GM21528 (cell line): ENCODE measurements around the gene UPK1B.

Experiments
- ATAC-seq: cut with Tn5 transposase; IDR thresholded peaks from one replicate; pipeline ENCODE4 v1.9.1; 2021; ENCODE audit warnings: mild to moderate bottlenecking, moderate library complexity; ENCODE audit not compliant: unreplicated experiment, low FRiP score

Gene UPK1B

DNA sequence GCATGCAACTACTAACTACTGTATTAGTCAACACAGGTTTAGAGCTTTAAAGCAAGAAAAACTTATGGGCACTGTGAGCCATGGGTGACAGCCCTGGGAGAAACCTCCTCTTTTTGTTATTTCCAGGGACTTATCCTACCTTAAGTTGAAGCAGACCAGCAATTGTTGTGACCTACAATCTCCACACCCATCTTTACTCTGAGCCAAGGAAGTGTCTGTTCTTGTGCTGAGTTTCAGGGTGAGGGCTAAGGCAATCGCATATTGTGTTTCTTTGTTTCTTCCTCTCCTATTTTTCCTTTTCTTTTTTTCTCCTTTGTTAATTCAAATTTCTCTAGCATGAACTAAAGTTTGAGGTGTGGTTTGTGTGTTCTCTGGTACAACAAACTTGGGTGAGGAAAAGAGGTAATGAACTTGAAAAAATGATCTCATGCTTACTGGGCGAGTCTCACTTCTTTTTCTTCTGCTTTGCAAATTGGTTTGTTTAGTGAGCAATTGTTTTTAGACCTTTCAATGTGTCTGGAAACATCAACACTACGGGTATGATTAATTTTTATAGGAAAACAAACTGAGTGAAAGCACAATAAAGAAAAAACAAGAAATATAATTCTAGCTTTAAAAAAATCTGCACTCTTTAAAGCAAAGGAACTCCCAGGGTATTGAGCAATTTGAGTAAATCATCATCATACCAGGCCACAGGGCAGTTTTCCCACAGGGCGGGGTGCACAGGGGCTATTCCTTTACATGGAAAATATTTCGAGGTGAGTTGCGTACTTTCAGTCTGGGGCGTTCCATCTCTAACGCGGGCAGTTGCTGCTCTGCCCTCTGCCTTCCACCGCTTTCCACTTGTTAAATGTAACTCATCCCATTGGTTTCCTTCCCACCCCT is 2.7 kb downstream of the UPK1B start:
- ATAC-seq: no peak

DNA sequence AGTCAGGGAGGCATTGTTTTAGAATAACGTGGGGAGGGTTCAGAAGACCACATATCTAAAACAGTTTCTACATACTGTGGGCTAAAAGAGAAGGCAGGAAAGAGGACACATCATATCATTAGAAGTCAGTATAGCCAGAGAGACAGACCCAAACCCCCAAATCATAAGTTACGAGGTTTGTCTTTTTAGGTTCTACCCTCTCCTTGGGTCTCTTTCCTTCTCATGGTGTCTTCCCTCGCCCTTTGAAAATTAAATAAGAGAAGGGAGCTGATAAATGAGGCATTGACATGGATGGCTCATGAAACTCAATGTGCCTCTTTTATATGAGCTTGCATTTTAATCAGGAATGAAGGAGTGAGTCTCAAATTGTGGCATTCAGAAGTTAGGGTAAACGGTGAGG is 3.4 kb downstream of the UPK1B start:
- no peak for ATAC-seq

DNA sequence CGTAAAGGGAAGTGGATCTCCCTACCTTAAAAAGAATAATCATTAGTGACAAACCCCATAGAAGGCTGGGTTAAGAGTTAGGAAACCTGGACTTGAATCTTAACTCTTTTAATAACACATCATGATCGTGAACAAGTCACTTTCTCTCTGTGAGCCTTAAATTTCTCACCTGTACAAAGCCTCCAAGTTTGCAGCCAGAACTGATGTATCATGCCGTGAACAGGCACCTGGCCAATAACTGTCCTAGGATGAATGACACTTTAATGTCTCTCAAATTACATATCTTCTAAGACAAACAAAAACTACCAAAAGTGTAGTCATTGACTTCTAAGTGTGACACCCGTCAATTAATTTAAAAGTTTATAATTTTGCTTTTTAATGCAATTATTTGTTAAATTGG is 3.9 kb downstream of the UPK1B start:
- ATAC-seq: no peak

DNA sequence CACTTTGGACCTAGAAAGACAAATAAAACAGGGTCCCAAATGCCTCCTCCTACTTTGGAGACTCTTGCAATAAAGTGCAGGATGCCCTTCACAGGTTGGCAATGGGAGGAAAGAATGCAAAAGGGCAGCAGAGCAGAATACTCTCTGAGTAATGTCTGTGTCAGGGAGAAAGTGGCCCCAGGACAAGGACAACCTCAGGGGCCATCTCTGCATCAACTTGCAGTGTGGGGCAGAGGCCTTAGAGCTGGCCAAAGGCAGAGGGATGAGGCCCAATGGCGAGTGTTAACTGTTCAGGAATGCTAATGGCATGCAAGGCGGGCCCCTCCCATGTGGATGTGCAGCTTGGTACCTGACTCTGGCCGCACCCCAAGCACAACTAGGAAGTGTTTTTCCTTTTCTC is 8.4 kb downstream of the UPK1B start:
- ATAC-seq: no peak

DNA sequence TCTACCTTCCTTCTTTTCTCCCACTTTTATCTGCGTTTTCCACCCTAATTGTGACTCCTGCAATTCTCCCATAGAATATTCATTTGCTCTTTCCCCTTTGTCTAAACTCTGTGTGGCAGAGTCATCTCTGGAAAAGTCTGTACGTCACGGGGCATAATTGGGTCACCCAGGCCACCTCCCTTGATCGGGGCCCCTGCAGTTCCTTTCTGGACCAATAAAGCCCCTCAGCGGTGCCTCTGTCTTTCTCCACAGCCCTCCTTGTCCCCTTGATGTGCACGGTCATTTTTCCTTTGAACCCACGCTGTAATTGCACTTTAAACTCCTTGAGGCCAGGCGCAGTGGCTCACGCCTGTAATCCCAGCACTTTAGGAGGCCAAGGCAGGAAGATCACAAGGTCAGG is 10.7 kb downstream of the UPK1B start:
- no peak for ATAC-seq

DNA sequence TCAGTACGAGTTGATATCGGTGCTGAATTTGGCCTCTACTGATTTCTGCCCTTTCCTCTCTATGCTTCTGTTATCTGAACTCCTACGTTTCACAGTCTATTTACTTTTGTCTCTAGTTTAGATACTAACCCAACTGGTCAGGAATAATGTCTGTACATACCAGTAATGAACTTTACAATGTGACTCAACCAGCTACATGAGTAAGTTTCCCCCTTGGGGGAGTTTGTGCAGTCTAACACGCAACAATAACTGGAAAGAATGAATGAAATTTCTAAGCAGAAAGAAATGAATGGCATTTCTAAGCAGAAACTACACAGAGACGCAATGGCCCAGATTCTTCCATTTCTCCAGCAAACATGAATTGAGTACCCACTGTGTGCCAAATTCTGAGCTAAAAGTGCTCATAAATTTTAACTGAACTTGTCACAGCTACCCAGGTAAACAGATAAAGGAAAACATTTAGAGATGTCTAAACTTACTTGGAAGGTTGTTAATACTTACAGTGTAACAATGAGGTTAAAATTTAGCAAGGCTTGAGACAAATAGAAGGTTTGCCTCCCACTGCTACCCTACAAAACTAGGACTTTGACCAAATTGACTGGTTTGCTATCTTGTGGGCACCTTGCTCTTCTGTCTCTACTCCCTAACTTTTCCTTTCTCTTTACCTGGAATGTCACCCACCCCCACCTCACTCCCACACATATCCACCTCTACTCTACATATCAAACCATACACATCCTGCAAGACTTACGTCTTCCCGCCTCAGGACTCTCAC is 11.6 kb downstream of the UPK1B start:
- no peak for ATAC-seq

DNA sequence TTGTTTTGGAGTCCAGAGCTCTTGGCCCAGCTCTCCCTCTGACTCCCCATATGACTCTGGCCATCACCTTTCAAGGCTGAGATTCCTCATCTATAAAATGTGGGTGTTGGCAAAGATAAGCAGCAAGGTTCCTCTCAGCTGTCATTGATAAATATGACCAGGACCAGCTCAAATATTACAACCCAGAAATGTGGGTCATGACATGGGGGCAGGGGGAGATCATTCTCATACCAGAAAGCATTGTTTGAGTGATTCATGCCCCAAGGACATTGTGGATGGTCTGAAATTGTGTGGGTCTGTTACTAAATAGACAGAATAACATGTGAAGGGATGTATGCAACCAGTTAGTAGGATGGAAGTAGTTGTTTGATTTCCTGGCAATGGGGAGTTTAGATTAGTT is 13.9 kb downstream of the UPK1B start:
- no peak for ATAC-seq

DNA sequence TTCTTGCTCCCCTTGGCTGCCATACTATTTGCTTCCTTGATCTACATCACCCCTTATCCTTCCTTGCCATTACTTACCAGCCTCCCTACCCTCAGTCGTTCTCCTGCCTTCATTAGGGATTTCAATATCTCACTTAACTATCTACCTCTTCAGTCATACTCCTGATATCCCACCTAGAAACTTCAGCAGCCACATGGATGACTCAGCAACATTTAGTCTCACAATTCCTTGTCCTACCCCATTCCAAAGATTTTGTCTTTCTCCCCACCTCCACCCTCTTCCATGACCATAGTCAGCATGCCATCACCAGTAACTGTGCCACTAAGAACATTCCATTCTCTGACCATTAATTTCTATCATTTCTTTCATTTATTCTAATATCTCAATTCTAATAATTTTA is 18.4 kb downstream of the UPK1B start:
- ATAC-seq: no peak

DNA sequence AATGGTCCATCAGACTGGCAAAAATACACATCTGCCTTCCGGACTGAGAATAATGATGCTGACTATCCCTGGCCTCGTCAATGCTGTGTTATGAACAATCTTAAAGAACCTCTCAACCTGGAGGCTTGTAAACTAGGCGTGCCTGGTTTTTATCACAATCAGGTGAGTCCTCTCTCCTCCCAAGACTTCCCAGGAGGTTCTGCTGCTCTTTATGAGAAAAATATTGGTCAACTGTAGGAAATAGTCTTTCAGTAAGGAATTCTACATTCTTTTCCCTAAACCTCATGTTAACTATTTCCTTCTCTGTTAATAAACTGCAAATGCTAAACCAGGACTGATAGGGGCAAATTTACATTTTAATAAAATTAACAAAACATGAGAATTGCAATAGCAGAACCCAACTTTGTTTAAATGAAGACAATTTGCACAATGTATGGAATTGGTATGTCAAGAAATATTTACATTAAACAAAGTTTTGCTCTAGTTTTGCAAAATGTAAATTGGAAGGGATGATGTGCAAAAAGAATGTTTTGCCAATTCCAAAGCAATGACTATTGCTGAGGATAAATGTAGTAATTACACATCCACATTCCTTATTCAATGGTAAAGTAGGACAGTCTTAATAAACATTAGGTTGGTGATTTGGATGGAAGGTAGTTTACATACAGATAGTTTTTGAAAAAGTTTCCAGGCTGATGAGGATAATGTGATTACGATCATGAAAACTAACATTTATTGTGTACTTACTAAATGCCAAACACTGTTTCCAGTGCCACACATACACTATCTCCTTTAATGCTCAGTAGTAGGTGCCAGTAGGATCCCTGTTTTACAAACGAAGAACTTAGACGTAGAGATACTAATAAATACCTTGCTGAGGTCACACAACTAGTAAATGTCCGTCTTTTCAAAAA is 21.1 kb downstream of the UPK1B start:
- no peak for ATAC-seq

DNA sequence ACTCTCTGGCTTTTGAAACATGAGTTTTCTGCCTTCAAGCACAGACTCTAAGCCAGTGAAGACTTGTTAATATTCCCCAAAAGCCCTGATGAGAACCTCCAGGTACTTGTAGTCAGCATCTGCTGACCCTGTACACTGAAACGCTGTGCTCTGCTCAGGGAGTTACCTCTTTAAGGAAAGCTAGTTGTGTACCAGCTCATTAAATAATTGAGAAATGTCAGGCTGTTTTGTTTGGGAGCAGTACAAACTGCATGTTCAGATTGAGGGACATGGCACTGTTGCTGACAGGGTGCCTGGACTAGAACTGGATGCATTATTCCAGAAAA is 21.7 kb downstream of the UPK1B start:
- ATAC-seq: no peak

DNA sequence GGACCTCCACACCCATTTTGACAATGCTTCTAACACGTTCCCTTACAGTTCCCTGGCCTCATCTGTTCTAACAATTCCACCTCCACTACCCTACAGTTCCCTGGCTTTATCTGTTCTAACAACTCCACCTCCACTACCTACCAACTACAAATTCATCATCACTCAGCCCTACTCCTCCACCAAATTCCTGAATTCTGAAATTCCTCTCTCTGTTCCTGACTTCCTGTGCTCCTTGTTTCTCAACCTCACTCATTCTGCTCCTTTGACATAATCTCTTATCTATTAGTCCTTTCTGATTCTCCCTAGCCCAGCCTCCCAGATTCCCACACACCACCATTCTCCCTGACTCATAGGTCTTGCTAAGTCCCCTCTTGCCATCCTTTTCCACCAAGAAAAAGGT is 22.5 kb downstream of the UPK1B start:
- no peak for ATAC-seq

DNA sequence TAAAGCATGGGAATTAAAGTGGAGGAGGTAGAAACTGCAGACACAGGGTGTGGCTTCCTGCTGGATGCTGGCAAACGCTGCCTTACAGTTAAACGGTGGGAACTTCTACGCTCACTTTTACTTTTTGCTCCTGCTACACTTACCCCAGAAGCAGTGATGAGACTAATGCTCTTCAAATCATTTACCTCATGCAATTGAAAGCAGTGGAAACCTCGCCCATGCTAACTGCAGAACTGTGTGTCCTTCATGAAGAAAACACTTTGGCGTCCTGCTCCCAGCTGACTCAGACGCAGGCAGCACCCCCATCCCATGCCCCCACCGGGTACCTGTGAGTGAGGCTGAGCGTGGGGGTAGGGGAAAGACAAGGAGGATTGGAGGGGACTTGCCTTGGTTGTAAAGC is 31.8 kb downstream of the UPK1B start:
- ATAC-seq: no peak

DNA sequence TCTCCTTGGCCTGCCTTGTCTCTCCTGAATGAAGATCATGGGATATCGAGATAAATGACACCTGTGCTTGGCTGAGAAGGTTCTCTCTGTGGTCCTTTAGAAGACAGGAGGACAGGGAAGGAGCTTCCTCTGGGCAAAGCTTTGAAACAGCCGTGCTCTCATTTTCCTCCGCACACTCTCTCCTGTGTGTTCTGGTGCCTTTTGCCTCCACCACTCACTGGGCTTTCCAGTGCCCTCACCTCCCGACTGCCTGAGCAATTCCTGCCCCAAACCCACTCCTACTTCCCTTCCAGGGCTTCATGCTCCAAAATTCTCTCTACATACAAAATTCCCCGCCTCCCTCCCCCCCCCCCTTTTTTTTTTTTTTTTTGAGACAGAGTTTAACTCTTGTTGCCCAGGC is 32.3 kb downstream of the UPK1B start:
- no peak for ATAC-seq

DNA sequence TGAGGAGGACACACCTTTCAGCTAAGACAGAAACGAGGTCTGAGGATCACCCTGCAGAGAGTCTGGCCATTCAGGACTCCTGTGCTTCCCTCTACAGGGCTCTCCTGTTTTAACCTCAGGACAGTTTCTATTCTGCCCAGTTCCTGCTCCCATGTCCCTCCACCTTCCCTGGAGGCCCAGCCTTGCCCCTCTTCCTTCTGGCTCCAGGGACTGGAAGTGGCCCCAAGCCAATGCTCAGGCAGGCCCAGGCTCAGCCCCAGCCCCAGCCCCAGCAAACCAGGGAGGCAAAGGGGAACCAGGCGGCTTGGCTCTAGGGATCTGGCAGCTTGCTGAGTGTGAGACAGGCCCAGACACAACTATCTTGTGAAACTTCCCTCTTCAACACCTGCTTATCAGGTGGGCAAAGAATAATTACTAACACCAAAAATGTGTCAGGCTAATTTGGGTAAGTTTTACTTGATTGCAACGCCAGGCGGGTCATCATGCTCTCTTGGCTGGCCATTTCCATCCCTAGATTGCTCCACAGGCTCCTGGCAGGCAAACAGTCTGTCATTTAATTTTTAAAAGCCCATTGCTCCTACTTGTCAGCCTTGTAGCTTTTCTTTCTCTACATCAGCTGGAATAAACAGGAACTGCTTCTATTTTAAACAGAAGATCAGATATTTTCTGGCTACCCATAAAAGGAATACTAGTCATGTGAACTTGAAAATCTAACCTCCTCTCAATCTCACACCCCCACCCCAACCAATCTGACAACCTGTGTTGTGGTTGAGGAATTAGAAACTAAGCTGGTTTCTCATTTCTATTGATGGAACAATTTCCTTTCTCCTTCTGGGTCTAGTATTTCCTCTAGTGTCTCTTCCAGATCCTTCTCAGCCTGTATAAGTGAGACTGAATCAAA is 33.5 kb downstream of the UPK1B start:
- no peak for ATAC-seq

DNA sequence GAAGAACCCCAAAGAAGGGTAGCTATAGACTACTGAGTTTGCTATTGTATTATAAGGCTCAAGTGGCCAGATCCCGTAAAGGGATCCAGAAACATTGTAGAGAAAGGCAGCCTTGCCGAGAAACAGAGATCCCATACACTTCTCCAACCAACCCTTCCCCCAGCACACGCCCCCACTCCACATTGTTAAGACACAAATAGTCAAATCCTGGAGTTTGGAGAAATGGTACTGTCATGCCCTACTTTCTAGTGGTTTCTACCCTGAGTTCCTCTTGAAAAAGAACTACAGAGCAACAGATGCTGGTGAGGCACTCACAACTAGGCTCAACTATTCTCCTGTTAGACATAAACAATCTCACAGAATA is 34.1 kb downstream of the UPK1B start:
- no peak for ATAC-seq

DNA sequence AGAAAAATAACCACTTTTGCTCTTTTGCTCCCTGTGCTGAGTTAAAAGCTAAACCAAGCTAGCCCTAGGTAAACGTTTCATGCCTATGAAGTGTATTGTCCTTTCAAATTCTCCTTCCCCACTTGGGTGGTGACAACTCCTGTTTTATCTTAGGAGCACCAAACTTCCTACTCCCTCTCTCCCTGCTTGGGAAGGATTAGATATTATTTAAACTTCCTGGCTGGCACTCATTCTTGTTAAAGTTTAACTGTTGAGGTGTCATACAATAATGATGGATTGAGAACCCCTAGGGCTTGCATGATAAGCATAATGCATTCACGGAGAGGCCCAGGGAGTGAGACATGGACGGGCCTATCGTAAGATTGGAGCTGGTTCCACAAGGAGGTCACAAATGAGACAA is 37.8 kb downstream of the UPK1B start:
- no peak for ATAC-seq

DNA sequence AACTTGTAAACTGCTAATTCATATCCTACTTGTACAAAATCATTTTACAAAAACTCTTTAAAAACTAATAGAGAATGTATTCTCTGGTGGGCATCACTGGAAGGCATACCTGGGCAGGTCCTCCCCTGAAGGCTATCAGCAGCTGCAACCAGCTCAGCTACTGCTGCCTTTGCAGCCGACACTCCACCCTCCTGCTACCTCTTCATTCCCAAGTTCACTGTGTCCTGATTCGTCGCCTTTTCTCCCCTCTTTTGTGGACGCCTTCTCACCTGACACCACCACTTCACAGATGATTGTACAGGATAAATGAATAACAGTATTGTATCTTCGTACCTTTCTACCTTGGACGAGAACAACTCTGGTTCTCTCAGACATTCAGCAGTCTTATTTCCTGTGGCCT is 38.4 kb downstream of the UPK1B start:
- ATAC-seq: no peak

DNA sequence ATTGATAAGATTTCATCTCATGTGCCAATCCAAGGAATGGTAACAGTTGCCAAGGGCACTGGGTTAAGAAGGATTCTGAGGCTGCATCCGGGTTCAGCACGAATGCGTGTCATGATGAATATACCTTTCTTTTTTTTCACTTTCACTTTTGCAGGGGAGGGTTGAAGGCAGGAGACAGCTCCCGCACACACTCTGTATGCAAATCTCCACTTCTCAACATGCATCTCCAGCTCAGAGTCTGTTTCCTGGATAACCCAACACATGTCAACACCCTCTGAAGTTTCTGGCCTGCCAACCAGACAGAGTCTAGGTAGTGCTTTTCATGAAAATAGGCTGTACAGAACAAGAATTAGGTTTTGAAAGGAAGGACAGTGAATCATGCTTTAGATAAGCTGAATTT is 45.7 kb downstream of the UPK1B start:
- peak; percentile 97 for ATAC-seq

DNA sequence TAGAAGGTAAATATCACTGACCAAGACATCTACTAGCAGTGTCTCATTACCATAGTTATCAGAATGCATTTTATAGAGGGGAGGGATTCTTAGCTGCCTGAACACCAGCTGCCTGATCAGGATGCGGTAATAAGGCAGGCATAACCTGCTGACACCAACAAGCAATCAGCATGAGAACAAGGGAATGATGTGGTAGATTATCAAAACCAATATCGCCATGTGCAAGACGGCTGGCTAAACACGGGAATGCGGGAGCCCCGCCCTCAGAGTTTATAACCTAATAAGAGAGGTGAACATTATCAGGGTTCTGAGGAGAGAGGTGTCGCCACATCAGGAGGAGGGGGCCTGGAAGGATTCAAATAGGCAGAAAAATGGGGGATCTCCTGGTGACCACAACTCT is 46.8 kb downstream of the UPK1B start:
- no peak for ATAC-seq

DNA sequence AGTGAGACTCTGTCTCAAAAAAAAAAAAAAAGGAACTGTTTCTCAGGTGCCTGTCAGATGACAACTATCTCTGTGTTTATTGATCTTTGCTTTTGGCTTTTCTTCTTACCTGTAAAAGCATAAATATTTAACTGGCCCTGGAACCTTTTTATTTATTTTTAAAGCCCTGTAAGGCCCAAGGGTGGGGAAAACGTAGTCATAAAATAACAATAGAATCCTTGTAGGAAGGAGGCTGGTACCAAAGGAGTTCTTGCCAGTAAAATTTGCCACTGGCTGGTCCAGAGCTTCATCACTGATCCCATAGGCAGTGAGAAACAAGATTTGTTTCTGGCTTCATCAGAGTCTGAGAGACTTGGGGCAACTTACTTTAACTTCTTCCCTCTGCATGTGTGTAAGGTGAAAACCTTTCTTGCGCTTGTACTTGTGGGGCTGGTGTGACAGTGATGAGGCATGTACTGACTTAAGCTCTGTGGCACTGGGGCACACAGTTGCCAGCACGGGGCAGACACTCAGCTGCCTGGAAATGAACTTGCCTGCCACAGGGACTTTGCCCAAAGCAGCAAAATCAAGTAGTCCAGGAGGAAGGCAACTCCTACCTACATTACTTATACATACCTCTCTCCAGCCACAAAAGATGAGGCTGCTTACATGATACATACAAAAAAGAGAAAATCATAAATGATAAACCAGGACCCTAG is 47.7 kb downstream of the UPK1B start:
- ATAC-seq: no peak
